HS-27A (cell line): Measurements from ENCODE around the gene RAB44.
"Not testable (repeated sequence)": the region's sequence is repeated elsewhere in the genome, so short reads cannot be mapped to it uniquely, and the experiment has no call there.

Experiments used
- DNase-seq: peaks from one replicate; pipeline ENCODE4 v3.0.0-alpha.2; 2012; ENCODE audit warnings: low read depth, missing footprints

RAB44 gene

DNA sequence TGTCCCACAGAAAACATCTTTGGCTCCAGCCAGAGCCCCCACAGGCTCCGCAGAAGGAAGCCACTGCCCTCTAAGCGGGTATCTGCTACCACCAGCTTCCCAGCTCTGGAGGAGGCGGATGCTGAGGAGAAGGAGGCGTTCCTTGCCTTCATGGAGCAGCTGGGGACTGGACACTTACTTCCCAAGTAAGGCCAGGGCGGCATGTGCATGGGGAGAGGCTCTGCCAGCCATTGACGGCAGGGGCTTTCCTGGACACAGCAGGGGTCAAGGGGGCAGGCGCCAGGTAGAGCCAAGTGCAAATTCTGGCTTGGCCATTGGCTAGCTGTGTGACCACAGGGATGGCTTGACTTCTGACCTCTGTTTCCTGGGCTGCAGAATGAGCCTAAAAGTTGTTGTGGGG is 17.8 kb downstream of the RAB44 start:
- DNase-seq = no peak

DNA sequence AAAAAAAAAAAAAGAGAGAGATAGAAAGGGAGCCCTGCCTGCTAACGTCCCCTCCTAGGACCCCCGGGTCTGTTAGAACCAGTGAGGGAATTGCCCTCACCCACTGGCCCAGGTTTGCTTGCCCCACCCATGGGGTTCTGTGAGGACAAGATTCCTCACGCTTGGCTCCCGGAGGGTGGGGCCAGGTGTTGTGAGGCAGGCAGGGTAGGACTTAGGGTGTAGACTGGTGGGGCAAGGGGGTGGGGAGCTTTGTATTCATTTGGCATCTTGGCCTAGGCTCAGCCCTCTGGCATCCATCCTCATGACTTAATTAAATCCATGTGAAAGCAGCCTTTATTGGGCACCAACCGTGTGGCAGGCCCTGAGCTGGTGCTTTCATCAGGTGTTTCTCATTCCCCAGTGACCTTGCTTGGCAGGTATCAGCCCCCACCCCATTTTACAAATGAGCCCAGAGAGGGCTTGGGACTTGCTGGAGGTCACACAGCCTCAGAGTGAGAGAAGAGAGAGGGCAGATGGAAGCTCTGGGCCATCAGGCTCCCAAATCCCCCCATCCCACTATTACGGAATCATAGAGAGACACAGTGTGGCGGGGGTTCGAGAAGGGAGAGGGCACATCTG is 19.0 kb downstream of the RAB44 start:
- DNase-seq = no peak

DNA sequence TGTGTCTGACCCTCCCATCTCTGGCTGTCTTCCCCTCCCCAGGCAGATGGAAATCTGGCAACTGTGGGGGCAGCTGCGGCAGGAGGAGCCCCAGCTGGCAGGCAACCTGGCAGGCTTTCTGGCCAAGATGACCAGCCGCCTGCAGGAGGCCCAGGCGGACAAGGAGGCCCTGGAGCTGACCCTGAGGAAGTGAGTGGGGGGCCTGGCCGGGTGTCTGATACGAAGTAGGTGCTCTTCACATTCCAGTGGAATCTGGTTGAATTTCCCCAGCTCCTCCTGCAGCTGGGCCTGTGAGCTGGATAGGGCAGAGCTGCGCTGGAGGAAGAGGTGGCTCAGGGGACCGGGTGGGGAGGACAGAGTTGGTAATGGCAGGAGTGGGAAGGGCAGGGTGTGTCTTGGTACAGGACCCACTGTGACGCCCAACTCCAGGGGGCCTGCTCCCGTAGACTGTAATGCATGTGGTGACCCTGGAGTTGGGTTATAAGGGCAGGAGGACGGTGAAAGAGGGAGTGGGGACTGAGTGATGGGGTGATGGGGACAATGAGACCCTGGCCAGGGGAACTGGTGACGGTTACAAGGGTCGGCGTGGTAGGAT is 19.7 kb downstream of the RAB44 start:
- DNase-seq = no peak

DNA sequence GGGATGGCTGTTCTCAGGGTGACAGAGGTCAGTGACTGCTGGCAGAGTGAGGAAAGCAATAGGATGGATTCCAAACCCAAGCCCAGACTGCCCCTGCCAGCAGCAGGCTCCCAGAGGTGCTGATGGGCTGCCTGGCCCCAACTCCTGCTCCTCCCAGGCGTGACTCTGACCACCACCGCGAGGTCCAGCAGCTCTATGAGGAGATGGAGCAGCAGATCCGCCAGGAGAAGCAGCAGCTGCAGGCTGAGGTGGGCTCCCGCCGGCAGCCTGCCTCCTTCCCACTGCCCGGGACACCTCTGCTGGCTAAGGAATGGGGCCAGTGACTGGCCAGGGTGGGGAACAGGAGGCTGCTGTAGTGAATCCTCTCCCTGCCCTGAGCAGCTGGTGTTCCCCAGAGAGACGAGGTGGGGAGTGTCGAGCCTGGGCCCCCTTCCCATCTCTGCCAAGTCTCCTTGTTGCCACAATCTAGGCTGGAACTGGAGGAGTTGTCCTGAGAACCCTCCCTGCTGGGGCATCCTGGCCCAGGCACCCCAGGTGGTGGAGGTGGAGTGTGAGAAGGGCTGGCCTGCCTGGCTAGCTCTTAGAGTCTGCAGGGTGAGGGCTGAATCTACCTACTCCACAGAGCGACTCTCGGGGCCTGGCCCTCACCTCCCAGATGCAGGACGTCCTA is 20.4 kb downstream of the RAB44 start:
- DNase-seq = no peak

DNA sequence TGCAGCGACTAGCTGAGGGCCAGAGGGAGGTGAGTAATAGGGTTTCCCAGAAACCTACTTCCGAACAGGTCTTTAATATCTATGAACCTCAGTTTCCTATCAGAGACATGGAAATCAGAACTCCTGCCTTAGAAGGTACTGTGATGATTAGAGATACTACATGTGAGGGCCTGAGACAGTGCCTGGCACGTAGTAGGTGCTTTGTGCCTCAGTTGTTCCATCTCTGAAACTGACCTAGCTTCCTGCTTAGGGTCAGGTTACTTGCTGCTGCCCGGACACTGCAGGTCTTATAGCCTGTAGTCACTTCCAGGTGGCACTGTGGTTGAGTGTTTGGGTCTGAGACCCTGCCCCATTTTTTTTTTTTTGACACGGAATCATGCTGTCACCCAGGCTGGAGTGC is 20.9 kb downstream of the RAB44 start:
- no peak for DNase-seq

GRCh38 chr6:36719126-36719525 is 21.5 kb downstream of the RAB44 start:
- DNase-seq = no peak

GRCh38 chr6:36720251-36721141 is 22.9 kb downstream of the RAB44 start:
- no peak for DNase-seq

DNA sequence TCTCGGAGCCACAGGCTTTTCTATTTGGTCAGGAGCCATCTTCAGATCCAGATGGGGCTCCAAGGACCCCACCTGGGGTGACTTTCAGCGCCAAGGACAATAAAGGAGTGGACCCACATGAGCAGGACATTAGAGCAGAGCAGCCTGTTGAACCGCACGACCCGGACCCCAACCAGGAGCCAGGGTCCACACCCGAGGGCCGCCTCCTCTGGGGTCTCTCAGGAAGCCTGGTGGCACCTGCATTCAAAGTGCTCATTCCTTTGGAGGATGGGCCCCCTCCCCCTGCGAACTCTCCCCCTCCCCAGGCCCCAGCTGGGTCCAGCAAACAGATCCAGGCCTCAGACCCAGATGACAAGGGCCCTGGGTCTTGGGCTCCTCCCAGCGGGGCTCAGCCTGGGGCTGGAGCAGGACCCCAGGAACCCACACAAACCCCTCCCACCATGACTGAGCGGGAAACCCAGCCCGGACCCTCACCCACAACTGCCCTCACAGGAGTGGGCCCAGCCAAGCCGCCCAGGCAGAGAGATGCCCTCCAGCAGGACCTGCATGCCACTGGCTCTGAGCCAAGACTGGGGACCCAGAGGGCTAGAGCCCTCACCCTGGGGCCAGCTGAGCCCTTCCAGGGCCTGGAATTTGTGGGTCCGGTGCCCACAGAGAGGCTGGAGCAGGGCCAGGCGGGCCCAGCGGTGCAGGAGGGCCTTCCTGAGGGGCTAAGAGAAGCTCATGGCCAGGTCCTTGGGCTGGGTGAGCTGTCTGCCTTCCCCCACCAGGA is 23.9 kb downstream of the RAB44 start:
- DNase-seq = no peak

DNA sequence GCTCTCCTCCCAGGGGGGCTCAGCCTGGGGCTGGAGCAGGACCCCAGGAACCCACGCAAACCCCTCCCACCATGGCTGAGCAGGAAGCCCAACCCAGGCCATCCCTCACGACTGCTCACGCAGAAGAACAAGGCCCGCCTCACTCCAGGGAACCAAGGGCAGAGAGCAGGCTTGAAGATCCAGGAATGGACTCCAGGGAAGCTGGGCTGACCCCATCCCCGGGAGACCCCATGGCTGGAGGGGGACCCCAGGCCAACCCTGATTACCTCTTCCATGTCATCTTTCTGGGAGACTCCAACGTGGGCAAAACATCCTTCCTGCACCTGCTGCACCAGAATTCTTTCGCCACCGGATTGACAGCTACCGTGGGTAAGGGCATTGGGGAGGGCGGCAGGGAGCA is 24.7 kb downstream of the RAB44 start:
- no peak for DNase-seq

- DNase-seq = no peak
Measured at GRCh38 chr6:36722879-36723278, 25.3 kb downstream of the RAB44 start.

- not testable (repeated sequence) for DNase-seq
Measured at GRCh38 chr6:36723992-36724391, 26.4 kb downstream of the RAB44 start.

GRCh38 chr6:36724514-36725390 is 27.1 kb downstream of the RAB44 start:
- peak; percentile 39 for DNase-seq

- DNase-seq = no peak
Measured at GRCh38 chr6:36725581-36725980, 28.0 kb downstream of the RAB44 start.

- no peak for DNase-seq
Measured at GRCh38 chr6:36727505-36728021, 29.9 kb downstream of the RAB44 start.

- no peak for DNase-seq
Measured at GRCh38 chr6:36728289-36729160, 30.9 kb downstream of the RAB44 start.

- DNase-seq = no peak
Measured at GRCh38 chr6:36729161-36729524, 31.5 kb downstream of the RAB44 start.

- DNase-seq = no peak
Measured at GRCh38 chr6:36730424-36731380, 33.1 kb downstream of the RAB44 start.

DNA sequence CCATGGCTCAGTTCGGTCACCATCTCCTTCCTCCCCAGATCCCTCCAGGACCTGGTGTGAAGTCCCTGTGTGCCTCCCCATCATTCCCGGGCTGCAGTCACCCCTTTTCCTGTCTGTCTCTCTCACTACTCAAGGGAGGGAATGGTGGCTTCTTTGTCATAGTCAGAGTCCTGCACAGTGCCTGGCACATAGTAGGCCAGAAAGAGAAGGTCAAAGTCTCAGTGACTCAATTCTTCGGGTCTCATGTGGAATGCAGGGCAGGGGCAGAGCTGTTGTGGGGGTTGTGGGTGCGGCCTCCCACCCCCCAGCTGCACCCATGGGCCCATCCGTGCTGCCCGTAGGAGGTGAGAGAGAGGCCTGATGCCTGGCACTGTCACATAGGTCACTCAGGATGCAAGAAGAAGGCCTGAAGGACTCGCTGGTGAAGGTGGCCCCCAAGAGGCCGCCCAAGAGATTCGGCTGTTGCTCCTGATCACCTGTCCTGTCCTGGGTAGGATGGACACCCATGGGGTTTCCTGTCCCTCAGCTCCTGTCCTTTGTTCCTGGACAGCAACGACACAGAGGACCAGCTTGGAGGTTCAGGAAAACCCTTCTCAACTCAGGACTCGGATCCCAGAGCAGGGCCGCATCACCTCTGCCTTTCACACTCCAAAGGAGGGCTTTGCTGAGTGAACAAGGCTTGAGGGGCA is 34.1 kb downstream of the RAB44 start:
- DNase-seq = no peak
